ENCODE data around the gene PKN3.
"Not testable (repeated sequence)": the region's sequence is repeated elsewhere in the genome, so short reads cannot be mapped to it uniquely, and the experiment has no call there.

Gene PKN3

DNA sequence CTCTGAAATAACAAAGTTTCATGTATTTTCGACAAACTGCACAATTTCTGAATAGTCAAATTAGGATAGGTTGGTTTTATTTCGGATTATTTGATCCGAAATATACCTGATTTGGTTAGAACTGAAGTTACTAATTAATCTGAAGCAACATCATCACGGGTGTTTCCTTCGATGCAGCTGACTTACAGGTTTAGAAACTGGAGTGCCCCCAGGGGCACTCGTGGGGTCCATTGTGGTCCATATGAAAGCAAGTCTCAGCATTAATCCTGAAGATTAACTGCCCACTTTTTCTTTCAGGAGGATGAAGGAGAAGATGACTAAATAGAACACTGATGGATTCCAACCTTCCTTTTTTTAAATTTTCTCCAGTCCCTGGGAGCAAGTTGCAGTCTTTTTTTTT, 8.0 kb upstream of the PKN3 start:
- DNase-seq, result no peak

DNA sequence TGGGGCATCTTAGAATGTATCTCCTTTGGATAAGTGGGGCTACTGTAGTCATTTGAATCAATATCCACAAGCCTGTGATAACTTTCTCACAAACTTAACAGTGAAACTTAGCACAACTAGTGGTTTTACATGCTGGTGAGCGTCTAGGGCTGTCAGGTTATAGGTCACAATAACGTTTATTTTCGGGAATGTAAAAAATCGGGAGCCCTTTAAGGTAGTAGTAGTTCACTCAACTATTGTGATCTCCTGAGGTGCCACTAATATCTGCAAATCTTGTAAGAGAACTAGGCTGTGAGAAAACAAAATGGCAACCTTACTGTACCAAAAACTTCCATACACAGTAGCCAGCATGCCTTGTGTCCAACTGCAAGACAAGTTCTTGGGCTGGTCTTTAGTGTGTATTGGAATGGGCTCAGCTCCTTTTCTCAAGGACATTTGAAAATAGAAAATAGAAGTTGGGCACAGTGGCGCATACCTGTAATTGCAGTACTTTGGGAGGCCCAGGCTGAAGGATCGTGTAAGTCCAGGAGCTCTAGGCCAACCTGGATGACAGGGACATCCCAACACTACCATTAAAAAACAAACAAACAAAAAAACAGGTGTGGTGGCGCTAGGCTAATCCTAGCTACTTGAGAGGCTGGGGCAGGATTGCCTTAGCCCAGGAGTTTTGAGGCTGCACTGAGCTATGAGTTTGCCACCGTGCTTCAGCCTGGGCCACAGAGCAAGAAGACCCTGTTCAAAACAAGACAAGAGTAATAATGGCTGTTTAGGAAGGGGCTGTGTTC, 5.2 kb upstream of the PKN3 start:
- no peak for DNase-seq

DNA sequence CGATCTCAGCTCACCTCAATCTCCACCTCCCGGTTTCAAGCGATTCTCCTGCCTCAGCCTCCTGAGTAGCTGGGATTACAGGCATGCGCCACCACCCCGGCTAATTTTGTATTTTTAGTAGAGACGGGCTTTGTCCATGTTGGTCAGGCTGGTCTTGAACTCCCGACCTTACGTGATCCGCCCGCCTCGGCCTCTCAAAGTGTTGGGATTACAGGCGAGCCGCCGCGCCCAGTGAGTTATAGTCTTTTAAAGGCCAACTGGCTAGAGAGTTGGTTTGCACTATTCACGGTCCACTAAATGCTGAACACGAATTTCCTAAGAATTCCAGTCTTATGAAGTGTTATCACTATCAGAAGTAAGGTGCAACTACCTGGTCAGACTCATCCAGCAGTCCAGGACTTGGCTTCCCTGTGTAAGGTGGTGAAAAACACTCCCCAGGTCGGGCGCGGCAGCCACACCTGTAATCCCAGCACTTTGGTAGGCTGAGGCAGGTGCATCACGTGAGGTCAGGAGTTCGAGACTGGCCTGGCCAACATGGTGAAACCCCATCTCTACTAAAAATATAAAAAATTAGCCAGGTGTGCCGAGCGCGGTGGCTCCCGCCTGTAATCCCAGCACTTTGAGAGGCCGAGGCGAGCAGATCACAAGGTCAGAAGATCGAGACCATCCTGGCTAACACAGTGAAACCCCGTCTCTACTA, 3.1 kb upstream of the PKN3 start:
- not testable (repeated sequence) for DNase-seq

DNA sequence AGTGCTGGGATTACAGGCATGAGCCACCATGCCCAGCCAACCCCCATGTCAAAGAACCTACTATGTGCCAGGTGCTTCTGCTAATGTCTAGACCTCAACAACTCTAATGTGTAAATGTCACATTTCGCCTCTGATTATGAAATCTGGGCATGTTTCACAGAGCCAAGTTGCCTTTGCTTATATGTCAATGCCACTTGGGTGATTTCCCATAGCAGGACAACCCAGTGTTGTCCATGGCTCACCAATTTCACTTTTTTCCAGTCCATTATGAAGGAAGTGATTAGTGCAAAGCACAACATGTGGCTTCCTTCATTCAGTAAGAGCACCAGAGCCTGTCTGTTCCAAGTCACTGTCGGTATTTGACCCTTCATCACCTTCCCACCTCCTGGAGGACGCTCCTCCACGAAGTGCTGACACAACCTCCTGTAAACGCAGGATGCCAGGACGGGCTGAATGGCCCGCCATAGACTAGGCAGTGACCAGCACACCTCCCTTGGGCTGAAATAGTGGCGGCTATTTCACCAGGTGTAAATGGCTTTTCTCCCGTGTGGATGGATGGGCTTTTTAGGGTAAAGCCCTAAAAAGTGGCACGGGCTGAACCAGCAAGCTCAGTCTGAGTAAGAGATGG, 962 bp upstream of the PKN3 start:
- DNase-seq, result no peak

DNA sequence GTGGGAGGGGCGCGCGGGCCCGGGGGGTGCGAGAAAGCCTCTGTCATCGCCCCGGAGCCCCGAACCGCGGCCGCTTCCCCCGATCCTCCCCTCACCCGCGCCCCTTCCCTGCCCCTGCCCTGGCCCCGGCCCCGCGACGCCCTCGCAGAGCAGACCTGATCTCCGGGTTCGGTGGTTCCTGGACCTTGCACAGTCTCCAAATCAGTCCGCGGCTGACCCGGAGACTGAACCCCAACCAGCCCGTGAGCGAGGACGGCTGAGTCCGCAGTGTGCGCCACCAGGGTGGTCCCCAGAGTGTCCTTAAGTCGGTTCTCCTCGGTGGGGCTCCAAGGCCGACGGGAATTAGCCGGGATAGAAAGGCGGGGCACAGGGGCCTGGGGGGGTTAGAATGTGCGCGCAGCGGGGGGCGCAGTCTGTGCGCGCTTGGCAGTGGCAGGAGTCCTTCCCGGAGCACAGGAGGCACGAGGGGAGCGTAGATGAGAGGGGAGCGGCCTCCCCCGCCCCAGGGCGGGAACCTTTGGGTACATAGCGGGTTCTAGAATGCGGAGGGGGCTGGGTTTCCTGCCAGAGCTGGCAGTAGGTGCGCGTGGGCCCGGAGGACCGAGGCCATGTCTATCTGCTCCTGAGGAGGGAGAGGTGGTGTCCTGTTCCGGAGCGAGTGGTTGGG, 779 bp downstream of the PKN3 start:
- peak; percentile 20 for DNase-seq

DNA sequence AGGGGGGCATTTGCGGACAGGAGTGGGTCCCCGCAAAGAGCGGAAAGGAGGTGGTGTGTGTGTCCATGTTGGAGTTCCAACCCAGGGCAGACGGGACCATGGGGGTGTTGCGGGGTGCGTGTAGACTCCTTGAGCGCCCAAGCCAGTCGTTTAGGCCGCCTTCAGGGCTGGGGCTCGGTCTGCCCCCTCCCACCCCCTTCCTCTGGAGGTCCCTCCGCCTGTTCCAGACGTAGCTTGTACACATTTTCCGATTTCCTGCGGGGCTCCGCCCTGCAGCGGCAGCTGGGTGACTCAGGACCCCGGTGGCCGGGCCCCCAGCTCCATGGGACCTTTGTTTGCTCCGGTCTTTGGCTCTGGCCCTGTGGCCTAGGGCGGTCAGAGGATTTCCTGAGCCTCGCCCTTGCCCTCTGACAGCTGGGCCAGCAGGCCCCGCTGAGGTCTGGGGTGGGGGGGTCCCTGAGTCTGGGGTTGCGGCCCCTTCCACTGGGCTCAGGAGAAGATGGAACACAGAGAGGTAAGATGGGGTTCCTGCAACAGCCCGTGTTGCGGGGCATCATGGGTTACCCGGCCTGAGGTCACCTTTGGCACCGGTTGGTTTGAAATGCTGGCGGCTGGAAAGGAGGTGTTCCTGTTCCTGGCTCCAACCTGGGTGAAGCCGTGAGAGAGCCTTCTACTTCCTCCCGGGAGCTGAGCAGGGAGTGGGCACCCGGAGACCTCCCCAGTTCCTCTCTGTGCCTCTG, 1.5 kb downstream of the PKN3 start:
- no peak for DNase-seq

DNA sequence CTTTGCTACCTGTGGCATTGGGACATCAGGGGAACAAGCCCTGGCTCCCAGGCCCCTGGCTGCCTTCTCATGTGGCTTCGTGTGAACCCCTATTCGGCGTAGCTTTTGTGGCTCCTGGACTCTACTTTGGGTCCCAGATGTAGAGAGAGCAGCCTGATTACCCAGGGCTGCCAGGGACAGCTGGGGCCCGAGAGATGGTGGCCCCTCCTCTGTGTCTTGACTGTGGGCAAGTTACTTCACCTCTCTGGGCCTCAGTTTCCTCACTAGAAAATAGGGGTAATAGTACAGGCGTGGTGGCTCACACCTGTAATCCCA, 2.0 kb downstream of the PKN3 start:
- no peak for DNase-seq

DNA sequence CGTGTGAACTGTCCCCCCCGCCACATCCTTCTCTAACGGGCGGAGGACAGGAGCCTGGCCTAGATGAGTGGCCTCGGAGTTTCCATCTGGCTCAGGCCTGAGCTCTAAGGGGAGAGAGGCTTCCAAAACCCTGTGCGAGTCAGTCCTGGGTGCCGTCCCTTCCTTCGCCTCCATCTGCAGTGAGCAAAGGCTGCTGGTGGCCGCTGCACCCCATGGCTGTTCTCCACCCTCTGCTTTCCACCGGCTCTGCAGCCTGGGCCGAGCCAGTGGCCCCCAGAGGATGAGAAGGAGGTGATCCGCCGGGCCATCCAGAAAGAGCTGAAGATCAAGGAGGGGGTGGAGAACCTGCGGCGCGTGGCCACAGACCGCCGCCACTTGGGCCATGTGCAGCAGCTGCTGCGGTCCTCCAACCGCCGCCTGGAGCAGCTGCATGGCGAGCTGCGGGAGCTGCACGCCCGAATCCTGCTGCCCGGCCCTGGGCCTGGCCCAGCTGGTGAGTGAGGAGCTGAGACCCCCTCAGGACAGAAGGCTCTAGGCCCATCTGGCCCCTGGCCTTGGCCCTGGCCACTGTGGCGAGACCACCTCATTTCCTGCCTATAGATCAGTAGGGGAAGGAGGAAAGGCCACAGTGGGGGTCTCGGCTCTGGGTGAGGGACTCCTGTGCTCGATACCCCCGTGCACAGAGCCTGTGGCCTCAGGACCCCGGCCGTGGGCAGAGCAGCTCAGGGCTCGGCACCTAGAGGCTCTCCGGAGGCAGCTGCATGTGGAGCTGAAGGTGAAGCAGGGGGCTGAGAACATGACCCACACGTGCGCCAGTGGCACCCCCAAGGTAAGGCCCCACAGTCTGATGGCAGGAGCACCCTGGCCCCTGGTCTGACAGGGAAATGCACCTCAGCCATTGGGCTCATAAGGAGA, 3.0 kb downstream of the PKN3 start:
- no peak for DNase-seq

DNA sequence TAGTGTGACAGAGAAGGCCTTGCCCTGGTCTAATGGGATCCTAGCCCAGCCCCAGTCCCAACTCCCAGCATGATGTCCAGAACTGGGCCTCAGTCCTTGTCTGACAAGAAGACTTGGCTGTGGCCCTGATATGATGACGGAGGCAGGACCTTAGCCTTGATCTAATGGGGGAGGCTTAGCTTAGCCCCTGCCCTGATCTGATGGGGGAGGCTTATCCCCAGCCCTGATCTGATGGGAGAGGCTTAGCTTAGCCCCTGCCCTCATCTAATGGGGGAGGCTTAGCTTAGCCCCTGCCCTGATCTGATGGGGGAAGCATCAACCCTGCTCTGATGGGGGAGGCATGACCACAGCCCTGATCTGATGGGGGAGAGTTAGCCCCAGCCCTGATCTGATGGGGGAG, 3.7 kb downstream of the PKN3 start:
- no peak for DNase-seq

DNA sequence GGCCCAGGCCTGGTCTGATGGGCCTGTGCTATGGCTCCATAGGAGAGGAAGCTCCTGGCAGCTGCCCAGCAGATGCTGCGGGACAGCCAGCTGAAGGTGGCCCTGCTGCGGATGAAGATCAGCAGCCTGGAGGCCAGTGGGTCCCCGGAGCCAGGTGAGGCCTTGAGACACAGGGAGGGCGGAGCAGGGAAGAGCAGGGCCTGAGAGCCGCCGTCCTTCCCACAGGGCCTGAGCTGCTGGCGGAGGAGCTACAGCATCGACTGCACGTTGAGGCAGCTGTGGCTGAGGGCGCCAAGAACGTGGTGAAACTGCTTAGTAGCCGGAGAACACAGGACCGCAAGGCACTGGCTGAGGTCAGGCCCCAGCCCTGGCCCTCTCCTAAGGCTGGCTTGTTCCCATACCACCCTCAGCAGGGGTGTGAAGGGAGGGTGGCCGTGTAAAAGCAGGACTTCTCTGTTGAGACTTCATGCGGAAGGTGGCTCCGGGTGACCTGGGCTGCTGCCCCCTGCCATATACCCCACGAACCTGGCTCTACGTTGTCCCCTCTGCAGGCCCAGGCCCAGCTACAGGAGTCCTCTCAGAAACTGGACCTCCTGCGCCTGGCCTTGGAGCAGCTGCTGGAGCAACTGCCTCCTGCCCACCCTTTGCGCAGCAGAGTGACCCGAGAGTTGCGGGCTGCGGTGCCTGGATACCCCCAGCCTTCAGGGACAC, 4.5 kb downstream of the PKN3 start:
- no peak for DNase-seq

DNA sequence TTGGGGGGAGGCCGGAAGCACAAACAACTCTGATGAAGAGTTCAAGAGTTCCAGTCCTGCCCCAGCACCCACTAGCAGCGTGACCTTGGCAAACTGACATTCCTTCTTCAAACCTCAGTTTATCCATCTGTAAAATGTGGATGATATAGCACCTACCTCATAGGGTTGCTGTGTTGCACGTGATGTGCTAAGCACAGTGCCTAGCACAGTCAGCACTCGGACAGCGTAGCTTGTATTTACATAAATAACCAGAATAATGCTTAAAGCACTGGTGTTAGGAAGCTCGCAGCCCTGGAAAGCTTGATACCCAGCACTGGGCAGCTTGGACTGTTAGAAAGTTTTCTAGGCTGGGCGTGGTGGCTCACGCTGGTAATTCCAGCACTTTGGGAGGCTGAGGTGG, 5.1 kb downstream of the PKN3 start:
- no peak for DNase-seq

DNA sequence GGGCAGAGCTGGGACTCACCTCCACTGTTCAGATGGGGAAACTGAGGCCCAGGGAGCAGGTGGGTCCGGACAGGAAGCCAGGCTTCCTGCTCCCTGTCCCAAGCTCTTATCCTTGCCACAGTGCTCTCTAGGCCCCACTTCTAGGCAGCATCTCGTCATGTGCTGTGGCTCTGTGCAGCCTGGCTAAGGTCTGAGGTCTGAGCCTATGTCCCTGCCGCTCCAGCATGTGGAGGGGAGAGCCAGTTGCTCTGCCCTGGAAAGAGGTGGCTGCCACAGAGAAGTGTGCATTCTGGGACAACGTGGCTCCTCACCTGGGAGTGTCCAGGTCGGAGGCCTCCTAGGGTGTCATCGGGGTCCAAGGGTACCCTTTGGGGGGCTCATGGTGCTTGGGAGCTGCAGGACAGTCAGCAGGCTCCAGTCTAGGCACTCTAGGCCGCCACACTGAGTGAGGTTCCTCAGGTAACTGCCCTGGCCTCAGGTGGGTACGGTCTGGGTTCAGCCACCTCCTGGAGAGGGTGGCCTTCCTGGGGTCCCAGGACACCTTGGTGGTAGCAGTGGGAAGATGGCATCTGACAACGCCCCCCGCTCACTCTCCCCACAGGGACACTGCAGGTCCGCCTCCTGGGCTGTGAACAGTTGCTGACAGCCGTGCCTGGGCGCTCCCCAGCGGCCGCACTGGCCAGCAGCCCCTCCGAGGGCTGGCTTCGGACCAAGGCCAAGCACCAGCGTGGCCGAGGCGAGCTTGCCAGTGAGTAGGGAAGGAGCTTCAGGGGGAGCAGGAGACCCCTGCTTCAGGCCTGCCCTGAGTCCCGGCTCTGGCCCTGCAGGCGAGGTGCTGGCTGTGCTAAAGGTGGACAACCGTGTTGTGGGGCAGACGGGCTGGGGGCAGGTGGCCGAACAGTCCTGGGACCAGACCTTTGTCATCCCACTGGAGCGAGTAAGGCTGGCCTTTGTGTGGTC, 10.4 kb downstream of the PKN3 start:
- no peak for DNase-seq

DNA sequence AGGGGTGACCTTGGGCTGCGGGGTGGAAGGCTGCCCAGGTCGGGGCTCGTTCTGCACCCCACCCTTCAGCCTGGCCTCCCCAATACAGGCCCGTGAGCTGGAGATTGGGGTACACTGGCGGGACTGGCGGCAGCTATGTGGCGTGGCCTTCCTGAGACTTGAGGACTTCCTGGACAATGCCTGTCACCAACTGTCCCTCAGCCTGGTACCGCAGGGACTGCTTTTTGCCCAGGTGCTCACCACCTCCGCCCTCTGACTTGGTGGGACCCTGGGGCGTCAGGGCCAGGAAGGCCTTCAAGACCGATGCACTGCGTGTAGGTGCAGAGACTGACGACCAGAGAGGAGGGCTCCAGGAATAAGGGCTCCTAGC, 11.1 kb downstream of the PKN3 start:
- DNase-seq, result no peak

DNA sequence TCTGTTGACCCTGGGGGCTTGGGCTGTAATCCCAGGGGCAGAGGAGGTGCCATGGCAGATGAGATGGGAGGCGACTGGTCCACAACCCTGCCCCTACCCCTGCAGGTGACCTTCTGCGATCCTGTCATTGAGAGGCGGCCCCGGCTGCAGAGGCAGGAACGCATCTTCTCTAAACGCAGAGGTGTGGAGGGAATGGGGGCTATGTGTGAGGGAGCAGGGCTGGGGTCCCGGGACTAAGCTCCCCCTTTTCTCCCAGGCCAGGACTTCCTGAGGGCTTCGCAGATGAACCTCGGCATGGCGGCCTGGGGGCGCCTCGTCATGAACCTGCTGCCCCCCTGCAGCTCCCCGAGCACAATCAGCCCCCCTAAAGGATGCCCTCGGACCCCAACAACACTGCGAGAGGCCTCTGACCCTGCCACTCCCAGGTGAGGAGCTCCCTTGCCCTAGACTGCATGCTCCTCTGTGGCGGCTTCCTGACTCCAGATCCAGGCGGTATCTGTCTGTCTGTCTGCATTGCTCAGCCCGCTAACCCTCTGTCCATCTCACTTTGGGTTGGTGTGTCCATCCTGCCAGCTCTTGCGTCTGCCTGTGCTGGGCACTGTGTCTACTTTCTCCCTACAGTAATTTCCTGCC, 11.8 kb downstream of the PKN3 start:
- DNase-seq, result no peak

DNA sequence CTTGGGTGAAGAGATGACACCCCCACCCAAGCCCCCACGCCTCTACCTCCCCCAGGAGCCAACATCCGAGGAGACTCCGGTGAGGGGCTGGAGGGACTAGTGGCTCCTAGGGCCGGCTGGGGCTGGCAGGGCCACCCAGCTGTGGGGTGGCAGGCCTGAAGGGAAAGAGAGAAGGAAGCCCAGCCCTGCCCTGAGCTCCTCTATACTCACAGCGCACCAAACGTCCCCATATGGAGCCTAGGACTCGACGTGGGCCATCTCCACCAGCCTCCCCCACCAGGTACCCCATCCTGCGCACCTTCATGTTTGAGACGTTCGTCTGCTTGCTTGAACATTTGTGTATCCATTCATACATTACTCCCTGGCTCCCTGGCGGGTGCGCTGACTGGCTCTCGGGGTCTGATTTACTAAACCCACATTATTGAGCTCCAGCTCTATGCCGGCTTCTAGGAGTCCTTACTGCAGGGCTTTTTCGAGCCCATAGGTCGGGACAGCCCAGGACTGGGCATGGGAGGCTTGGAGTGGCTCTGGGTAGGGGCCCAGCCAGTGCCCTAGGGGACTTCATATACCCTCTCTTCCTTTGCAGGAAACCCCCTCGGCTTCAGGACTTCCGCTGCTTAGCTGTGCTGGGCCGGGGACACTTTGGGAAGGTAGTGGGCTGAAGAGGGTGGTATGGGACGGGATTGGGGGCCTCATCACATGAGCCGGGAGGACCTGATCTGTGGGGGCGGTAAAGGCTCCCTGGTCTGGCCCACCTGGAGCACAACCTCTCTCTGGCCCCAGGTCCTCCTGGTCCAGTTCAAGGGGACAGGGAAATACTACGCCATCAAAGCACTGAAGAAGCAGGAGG, 12.5 kb downstream of the PKN3 start:
- no peak for DNase-seq

DNA sequence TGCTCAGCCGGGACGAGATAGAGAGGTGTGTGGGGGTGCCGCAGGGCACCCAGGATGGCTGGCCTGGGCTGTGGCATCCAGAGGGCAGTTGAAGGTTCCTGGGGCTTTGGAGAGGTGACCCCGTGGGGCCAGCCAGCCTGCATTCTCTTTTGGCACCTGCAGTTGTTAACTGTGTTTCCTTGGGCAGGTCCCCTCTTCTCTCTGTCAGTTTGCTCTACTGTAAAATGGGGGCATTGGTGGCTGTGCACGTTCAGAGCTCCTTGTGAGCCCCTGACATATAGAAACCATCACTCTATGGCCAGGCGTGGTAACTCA, 13.1 kb downstream of the PKN3 start:
- DNase-seq, result no peak

DNA sequence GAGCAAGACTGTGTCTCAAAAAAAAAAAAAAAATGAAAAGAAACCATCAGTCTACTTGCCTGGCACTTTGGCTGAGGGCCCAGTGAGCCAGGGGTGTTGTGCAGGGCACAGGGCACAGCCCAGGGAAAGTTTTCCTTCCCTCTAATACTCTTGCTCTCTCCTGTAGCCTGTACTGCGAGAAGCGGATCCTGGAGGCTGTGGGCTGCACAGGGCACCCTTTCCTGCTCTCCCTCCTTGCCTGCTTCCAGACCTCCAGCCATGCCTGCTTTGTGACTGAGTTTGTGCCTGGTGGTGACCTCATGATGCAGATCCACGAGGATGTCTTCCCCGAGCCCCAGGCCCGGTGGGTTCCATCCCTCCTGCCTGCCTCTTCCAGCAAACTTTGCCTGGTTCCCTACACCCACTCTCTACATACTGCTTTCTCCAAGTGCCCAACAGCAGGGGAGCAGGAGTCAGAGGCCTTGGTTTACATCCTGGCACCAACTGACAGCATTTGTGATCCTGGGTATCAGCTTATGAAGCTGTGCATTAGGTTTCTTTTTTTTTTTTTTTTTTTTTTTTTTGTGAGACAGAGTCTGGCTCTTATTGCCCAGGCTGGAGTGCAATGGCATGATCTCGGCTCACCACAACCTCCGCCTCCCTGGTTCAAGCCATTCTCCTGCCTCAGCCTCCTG, 14.4 kb downstream of the PKN3 start:
- no peak for DNase-seq

DNA sequence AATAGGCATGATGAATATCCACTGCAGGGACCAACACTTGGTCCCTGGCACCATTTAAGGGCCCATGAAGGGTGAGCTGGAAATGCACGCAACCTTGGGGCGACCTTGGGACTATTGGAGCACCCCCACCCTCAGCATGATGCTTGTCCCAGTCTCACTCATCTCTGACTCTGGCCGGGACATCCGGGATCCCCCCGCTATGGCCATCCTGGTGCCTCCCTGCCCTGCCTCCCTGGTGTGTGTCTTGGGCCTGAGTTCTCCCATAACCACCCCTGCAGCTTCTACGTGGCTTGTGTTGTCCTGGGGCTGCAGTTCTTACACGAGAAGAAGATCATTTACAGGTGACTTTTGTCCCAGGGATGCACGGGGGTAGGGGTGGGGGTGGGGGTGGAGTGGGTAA, 15.7 kb downstream of the PKN3 start:
- DNase-seq, result no peak
